DMS53 (cell line): ENCODE results near the gene SUMO2.
"Not testable (repeated sequence)": the region's sequence is repeated elsewhere in the genome, so short reads cannot be mapped to it uniquely, and the experiment has no call there.

Experiments used
- DNase-seq: peaks from one replicate; lab custom pipeline; 2025; lab: John Stamatoyannopoulos, UW

SUMO2 gene

GRCh38 chr17:75182569-75183436, at the start of gene SUMO2:
TSS of gene SUMO2 (minus strand) at chr17:75182959. CDS start at chr17:75182834, 125 bp downstream.
- DNase-seq: peak; percentile 99

GRCh38 chr17:75231741-75232464, 49.1 kb upstream of the SUMO2 start:
- no peak for DNase-seq

- no peak for DNase-seq
Observed at GRCh38 chr17:75231071-75231470, 48.3 kb upstream of the SUMO2 start.

- no peak for DNase-seq
Observed at GRCh38 chr17:75228847-75229246, 46.1 kb upstream of the SUMO2 start.

GRCh38 chr17:75228305-75228704, 45.5 kb upstream of the SUMO2 start:
- DNase-seq: no peak

GRCh38 chr17:75227729-75228128, 45.0 kb upstream of the SUMO2 start:
- DNase-seq: peak; percentile 61

GRCh38 chr17:75225016-75225415, 42.3 kb upstream of the SUMO2 start:
- DNase-seq: no peak

- DNase-seq: no peak
Observed at GRCh38 chr17:75219815-75220214, 37.1 kb upstream of the SUMO2 start.

- DNase-seq: no peak
Observed at GRCh38 chr17:75218131-75218530, 35.4 kb upstream of the SUMO2 start.

GRCh38 chr17:75209061-75209460, 26.3 kb upstream of the SUMO2 start:
- no peak for DNase-seq

GRCh38 chr17:75208161-75208560, 25.4 kb upstream of the SUMO2 start:
- DNase-seq: no peak

- no peak for DNase-seq
Observed at GRCh38 chr17:75207760-75208159, 25.0 kb upstream of the SUMO2 start.

- not testable (repeated sequence) for DNase-seq
Observed at GRCh38 chr17:75207050-75207407, 24.3 kb upstream of the SUMO2 start.

- DNase-seq: no peak
Observed at GRCh38 chr17:75205793-75206163, 23.0 kb upstream of the SUMO2 start.

GRCh38 chr17:75205037-75205792, 22.5 kb upstream of the SUMO2 start, which contains the start of gene NUP85:
TSS of gene NUP85 (plus strand) at chr17:75205679. CDS start at chr17:75205762, 83 bp downstream.
- DNase-seq: peak; percentile 98

- no peak for DNase-seq
Observed at GRCh38 chr17:75199886-75200618, 17.3 kb upstream of the SUMO2 start.

GRCh38 chr17:75194879-75195278, 12.1 kb upstream of the SUMO2 start:
- DNase-seq: peak; percentile 37

GRCh38 chr17:75191584-75191983, 8.8 kb upstream of the SUMO2 start:
- DNase-seq: peak; percentile 77

GRCh38 chr17:75188614-75189013, 5.9 kb upstream of the SUMO2 start:
- DNase-seq: no peak

GRCh38 chr17:75183999-75184884, 1.5 kb upstream of the SUMO2 start:
- no peak for DNase-seq

- no peak for DNase-seq
Observed at GRCh38 chr17:75182319-75182568, 515 bp downstream of the SUMO2 start.
